Measurements from ENCODE around the gene EMID1.

DNA sequence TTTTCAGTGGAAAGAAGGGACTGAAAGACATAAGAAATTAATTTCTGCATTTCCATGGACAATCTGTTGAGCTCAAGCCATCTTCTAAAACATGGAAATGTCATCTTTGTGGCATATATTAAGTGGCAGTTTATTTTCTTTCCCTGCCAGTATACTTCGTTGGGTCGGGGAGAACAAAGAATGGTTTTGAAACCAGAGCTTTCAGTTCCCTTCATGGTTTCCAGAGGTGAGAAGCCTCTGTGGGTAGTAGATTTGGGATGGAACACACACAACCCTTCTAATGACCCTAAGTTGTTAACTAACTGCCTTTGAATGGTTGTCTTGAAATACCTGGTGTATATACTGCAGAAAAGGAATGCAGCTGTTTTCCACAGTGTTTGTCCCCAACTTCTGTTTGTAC is 83.1 kb downstream of the EMID1 start:
- TF ChIP-seq, protein P1, sequence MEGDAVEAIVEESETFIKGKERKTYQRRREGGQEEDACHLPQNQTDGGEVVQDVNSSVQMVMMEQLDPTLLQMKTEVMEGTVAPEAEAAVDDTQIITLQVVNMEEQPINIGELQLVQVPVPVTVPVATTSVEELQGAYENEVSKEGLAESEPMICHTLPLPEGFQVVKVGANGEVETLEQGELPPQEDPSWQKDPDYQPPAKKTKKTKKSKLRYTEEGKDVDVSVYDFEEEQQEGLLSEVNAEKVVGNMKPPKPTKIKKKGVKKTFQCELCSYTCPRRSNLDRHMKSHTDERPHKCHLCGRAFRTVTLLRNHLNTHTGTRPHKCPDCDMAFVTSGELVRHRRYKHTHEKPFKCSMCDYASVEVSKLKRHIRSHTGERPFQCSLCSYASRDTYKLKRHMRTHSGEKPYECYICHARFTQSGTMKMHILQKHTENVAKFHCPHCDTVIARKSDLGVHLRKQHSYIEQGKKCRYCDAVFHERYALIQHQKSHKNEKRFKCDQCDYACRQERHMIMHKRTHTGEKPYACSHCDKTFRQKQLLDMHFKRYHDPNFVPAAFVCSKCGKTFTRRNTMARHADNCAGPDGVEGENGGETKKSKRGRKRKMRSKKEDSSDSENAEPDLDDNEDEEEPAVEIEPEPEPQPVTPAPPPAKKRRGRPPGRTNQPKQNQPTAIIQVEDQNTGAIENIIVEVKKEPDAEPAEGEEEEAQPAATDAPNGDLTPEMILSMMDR (IDR thresholded peaks at IDR 0.05): no peak
- TF ChIP-seq EZH2 (IDR thresholded peaks at IDR 0.05) (no peak), EZH2phosphoT487 (IDR thresholded peaks at IDR 0.05) (no peak)

Measured in neural progenitor cell (in vitro differentiated cells).